ENCODE results near the gene DUSP19.

DUSP19 gene

GRCh38 chr2:183125659-183126341 lies 47.3 kb downstream of the DUSP19 start:
- DNase-seq (ENCODE audit: low read depth): no peak

- DNase-seq (ENCODE audit: low read depth): no peak
These were observed 48.1 kb downstream of the DUSP19 start for GRCh38 chr2:183126635-183127034.

GRCh38 chr2:183134016-183134415 lies 55.5 kb downstream of the DUSP19 start:
- no peak for DNase-seq (ENCODE audit: low read depth)

- no peak for DNase-seq (ENCODE audit: low read depth)
These were observed 70.4 kb downstream of the DUSP19 start for GRCh38 chr2:183148955-183149354.

GRCh38 chr2:183149489-183149888 lies 70.9 kb downstream of the DUSP19 start:
- DNase-seq (ENCODE audit: low read depth): no peak

Data from activated gamma-delta T cell treated with anti-CD3 and anti-CD28 coated beads, Interleukin-2, amount 50 U/mL, for 16 hours (primary cell).